ENCODE data around the gene LYST.

DNA sequence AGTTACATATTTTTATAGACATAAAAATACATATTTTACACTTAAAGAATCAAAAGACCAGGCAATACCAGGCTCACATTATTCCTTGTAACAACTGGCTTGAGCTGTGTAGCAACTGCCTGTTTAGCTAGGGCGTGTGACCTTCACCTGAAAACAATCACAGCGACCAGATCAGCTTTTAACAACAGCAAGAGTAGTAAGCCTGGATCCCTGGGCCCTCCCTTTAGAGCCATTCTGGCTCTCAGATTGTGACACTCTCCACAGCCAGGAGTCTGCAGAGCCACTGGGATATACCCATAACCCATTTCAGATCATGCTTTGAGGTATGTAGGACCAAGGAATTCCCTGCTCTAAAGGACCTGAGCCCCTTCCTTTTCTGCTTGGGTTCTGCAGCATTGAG is 187.7 kb downstream of the LYST start:
- no peak for TF ChIP-seq POLR2A (IDR thresholded peaks at IDR 0.05)
- no peak for TF ChIP-seq CTCF (IDR thresholded peaks at IDR 0.05)
- TF ChIP-seq EP300 (IDR thresholded peaks at IDR 0.05), result no peak
- no peak for TF ChIP-seq POLR2AphosphoS5 (IDR thresholded peaks at IDR 0.05)

Measured in sigmoid colon (tissue), 4 donors.